Measurements from ENCODE around the gene ACD. TPM values are rescaled to one million over a fixed set of nuclear protein-coding genes. Genes with fewer than 3 reads are reported as not detected.

The ACD gene
- total RNA-seq, 2 donors from 2014 or later: 29.5 to 38.7 TPM

DNA sequence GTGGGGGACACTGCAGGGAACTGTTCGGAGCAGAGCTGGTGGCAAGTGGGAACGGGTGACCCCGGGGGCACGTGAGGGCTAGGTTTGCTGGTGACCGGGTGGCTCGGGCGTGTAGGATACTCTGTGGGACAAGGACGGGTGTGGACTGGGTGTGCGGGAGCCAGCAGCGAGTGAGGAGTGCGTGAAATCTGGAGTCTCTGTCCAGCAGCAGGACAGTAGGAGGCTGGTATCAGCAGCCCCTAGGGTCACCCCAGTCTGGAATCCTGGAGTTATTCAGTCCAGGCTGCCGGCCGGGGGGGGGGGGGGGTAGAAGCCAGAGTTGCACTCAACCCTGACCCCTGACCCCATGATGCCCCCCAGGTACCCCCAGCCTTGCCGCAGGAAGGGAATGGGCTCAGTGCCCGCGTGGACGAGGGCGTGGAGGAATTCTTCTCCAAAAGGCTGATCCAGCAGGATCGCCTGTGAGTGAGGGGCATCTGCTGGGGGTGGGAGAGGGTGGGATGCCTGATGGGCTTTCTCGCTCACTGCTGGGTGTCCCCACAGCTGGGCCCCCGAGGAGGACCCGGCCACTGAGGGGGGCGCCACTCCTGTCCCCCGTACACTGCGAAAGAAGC is 6.2 kb downstream of the ACD start:
- Mint-ChIP-seq H3K27ac (no peak overlapping the region), H3K4me1 (peaks cover 16% of the 10 kb centered on the region), H3K27me3 (no peaks in the 10 kb centered on the region), H3K36me3 (ENCODE audit: low read depth) (peaks cover 13% of the 10 kb centered on the region), H3K4me3 (no peak overlapping the region)
- ATAC-seq (no peak), DNase-seq (no peak)
- no peaks in the 10 kb centered on the region for H3K9me3 ChIP-seq (ENCODE audit: control insufficient read depth, low read length, poor library complexity, severe bottlenecking)

DNA sequence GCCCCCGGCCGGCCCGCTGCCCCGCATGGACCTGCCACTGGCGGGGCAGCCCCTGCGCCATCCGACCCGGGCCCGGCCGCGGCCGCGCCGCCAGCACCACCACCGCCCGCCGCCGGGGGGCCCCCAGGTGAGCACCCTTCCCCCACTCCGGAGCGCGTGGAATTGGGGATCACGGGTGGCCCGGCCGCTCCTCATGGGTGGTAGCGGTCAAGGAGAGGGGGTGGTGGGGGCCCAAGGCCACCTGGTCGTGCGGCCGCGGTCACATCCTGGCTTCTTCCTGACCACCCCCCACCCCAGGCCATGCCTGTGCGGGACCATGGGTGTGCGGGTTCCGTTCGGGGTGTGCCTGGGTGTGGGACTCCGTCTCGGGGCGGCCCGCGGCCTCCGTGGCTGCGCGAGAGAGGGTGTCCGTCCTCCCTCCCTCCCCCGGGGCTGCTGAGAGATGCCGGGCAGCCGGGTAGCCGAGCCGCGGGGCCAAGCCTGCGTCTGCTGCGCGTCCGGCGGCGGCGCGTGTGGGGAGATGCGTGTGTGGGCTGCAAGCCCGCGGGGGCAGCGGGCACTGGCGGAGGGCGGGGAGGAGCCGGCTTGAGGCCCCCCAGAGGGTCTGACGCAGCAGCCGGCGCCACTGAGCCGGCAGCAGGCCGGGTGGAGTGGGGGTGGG is 6.8 kb downstream of the ACD start:
- H3K27ac Mint-ChIP-seq: no peak overlapping the region
- H3K9me3 ChIP-seq (ENCODE audit: control insufficient read depth, low read length, poor library complexity, severe bottlenecking): no peaks in the 10 kb centered on the region
- H3K36me3 Mint-ChIP-seq (ENCODE audit: low read depth): peaks cover 13% of the 10 kb centered on the region
- no peak for ATAC-seq
- H3K4me3 Mint-ChIP-seq: no peak overlapping the region
- peaks cover 16% of the 10 kb centered on the region for H3K4me1 Mint-ChIP-seq
- no peaks in the 10 kb centered on the region for H3K27me3 Mint-ChIP-seq
- DNase-seq: no peak

DNA sequence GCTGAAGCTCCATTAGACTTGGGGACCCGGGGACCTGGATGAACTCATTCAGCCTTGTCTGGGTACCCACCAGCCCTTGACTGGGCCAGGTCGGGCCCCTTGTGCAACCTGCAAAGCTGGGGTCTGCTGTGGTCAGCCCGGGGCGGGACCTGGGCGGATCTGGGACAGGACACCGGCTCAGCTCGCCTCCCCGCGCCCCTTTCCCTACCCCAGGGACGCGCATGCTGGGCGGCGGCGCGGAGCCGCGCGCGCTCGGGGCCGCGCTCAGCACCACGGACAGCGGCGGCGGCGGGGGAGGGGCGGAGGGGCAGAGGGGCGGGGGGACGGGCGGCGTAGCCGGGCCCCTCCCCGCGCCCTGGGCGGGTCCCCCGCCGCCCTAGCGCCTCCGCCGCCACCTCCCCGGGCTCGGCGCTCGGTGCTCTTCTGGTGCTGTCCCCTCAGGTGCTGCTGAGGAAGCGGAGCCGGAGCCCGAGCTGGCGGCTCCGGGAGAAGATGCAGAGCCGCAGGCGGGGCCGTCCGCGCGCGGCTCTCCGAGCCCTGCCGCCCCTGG is 7.4 kb downstream of the ACD start:
- Mint-ChIP-seq H3K4me3 (no peak overlapping the region), H3K27ac (no peak overlapping the region), H3K36me3 (ENCODE audit: low read depth) (peaks cover 13% of the 10 kb centered on the region), H3K4me1 (peaks cover 16% of the 10 kb centered on the region), H3K27me3 (no peaks in the 10 kb centered on the region)
- DNase-seq: no peak
- H3K9me3 ChIP-seq (ENCODE audit: control insufficient read depth, low read length, poor library complexity, severe bottlenecking): no peaks in the 10 kb centered on the region
- no peak for ATAC-seq

DNA sequence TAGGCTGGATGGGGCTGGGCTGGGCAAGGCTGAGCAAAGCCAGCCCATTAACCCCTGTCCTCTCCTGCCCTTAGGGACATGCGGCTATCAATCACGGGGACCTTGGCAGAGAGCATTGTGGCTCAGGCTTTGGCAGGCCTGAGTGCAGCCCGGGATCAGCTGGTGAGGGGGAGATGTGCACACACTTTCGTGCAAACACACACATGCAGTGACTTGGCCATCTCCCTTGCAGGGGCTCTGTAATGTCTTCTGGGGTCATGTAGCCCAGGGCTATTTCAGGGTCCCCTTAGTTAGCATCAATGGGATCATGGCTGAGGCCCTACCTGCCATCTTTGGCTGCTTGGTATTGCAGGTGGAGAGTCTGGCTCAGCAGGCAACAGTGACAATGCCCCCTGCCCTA is 8.2 kb downstream of the ACD start:
- Mint-ChIP-seq H3K27me3 (no peaks in the 10 kb centered on the region), H3K4me1 (peaks cover 16% of the 10 kb centered on the region), H3K27ac (peak overlapping the region; percentile 91), H3K4me3 (no peak overlapping the region), H3K36me3 (ENCODE audit: low read depth) (peaks cover 13% of the 10 kb centered on the region)
- no peak for DNase-seq
- no peak for ATAC-seq
- H3K9me3 ChIP-seq (ENCODE audit: control insufficient read depth, low read length, poor library complexity, severe bottlenecking): no peaks in the 10 kb centered on the region

DNA sequence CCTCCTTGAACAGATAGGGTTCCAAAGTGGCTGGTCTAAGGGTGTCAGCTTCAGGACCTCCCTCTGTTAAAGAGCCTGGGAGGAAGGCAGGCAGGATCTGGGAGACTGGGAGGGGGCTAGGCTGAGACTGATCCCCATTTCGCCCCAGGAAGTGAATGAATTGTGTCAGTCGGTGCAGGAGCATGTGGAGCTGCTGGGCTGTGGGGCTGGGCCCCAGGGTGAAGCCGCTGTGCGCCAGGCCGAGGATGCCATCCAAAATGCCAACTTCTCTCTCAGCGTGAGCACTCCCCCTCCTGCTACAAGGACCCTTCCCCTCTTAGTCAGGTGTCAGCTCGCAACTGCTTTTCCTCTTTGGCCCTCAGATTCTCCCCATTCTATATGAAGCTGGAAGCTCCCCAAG is 9.0 kb downstream of the ACD start:
- ATAC-seq (no peak), DNase-seq (no peak)
- H3K27me3 Mint-ChIP-seq: no peaks in the 10 kb centered on the region
- peaks cover 13% of the 10 kb centered on the region for H3K36me3 Mint-ChIP-seq (ENCODE audit: low read depth)
- H3K27ac Mint-ChIP-seq: peak overlapping the region; percentile 91
- no peak overlapping the region for H3K4me3 Mint-ChIP-seq
- H3K9me3 ChIP-seq (ENCODE audit: control insufficient read depth, low read length, poor library complexity, severe bottlenecking): no peaks in the 10 kb centered on the region
- peaks cover 18% of the 10 kb centered on the region for H3K4me1 Mint-ChIP-seq

DNA sequence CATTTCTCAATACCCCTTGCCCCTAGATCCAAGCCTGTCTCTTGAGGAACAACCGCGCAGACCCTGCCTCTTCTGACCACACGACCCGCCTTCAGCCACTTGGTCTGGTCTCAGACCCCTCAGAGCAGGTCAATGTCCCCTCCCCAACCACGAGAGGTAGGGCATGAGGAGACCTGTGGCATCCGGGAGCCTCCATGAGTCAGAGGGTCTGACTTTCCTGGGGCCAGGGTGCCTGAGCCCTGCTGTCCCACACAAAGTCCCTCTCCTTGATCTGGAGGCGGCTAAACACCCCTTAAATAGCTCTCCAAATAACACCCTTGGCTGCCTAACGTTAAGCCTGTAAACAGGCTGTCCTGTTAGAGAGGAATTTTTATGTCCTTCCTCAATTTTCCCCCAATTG is 10.0 kb downstream of the ACD start:
- Mint-ChIP-seq H3K4me1 (peaks cover 16% of the 10 kb centered on the region), H3K27ac (peak overlapping the region; percentile 91), H3K36me3 (ENCODE audit: low read depth) (peaks cover 8% of the 10 kb centered on the region), H3K27me3 (no peaks in the 10 kb centered on the region), H3K4me3 (no peak overlapping the region)
- DNase-seq (no peak), ATAC-seq (no peak)
- H3K9me3 ChIP-seq (ENCODE audit: control insufficient read depth, low read length, poor library complexity, severe bottlenecking): no peaks in the 10 kb centered on the region

DNA sequence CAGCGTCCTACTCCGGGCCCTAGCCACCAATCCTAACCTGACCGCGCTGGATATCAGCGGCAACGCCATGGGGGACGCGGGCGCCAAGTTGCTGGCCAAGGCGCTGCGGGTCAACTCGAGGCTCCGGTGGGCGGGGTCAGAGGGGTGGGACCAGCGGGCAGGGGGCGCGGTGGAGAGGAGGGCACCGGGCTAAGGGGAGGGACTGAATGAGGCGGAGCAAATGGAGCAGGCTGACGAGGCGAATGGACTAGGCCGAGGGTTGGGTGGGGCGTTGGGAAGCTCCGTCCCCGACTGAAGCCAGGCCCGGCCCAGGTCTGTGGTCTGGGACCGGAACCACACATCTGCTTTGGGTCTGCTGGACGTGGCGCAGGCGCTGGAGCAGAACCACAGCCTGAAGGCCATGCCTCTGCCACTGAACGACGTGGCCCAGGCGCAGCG is 10.5 kb downstream of the ACD start:
- DNase-seq (no peak), ATAC-seq (no peak)
- no peaks in the 10 kb centered on the region for H3K27me3 Mint-ChIP-seq
- no peak overlapping the region for H3K27ac Mint-ChIP-seq
- no peak overlapping the region for H3K4me3 Mint-ChIP-seq
- H3K9me3 ChIP-seq (ENCODE audit: control insufficient read depth, low read length, poor library complexity, severe bottlenecking): no peaks in the 10 kb centered on the region
- peaks cover 18% of the 10 kb centered on the region for H3K4me1 Mint-ChIP-seq
- peaks cover 8% of the 10 kb centered on the region for H3K36me3 Mint-ChIP-seq (ENCODE audit: low read depth)

DNA sequence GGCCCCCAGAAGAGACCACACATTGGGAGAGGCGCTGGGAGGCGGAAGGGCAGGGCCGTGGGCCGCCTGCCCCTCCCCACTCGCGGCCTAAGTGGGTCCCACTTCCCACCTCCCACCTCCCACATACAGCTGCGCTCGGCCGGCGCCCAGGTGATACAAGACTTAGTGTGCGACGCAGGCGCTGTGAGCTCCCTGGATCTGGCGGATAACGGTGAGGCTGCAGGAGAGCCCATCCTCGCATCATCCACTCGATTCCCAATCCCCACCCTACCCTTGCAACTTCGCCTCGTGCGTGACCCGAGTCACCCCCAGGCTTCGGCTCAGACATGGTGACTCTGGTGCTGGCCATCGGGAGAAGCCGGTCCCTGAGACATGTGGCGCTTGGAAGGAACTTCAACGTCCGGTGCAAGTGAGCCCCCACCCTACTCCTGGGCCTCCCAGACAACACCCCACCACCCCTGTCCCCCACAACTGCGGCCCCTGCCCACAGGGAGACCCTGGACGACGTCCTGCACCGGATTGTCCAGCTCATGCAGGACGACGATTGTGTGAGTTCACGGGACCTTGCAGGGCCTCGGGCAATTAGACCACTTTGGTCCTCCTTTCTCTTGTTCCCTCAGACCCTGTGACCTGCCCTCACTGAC is 11.2 kb downstream of the ACD start:
- Mint-ChIP-seq H3K4me1 (peaks cover 20% of the 10 kb centered on the region), H3K4me3 (no peak overlapping the region), H3K27me3 (no peaks in the 10 kb centered on the region), H3K36me3 (ENCODE audit: low read depth) (peaks cover 8% of the 10 kb centered on the region), H3K27ac (no peak overlapping the region)
- H3K9me3 ChIP-seq (ENCODE audit: control insufficient read depth, low read length, poor library complexity, severe bottlenecking): no peaks in the 10 kb centered on the region
- no peak for DNase-seq
- ATAC-seq: no peak

DNA sequence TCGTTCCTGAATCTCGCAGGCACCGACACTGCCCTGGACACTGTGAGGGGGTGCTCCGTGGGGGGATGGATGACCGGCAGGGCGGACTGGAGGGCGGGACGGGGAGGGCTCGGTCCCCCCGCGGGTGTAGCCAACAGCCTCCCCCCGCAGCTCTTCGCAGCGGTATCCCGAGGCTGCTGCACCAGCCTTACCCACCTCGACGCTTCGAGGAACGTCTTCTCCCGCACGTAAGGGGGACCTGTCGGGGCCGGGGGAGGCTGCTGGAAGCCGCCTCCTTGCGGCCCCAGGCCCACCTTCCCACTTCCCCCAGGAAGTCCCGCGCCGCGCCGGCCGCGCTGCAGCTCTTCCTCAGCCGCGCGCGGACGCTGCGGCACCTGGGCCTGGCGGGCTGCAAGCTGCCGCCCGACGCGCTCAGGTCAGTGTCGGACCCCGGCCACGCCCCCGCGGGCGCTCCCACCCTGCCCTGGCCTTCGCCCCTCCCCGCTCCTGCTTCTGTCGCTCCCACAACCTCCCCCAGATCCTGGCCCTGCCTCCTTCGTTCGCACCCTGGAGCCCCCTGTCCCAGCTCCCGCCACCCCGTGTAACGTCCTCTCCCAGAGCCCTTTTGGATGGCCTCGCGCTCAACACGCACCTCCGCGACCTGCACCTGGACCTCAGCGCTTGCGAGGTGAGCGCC is 11.8 kb downstream of the ACD start:
- Mint-ChIP-seq H3K27ac (no peak overlapping the region), H3K4me1 (peaks cover 20% of the 10 kb centered on the region), H3K4me3 (no peak overlapping the region), H3K27me3 (no peaks in the 10 kb centered on the region), H3K36me3 (ENCODE audit: low read depth) (peaks cover 8% of the 10 kb centered on the region)
- DNase-seq (no peak), ATAC-seq (no peak)
- H3K9me3 ChIP-seq (ENCODE audit: control insufficient read depth, low read length, poor library complexity, severe bottlenecking): no peaks in the 10 kb centered on the region

DNA sequence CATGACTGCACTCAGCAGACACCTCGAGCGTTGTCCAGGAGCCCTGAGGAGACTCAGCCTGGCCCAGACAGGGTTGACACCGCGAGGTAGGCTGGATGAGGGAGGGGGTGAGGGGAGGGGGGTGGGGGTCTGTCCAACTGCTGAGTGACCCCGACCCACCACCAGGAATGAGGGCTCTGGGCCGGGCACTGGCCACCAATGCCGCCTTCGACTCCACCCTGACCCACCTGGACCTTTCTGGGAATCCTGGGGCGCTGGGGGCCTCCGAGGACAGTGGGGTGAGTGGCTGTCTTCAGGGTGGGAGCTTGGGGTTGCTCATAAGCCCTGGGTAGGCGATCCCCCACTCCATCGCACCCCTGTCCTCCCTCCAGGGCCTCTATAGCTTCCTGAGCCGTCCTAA is 12.4 kb downstream of the ACD start:
- ATAC-seq (no peak), DNase-seq (no peak)
- H3K9me3 ChIP-seq (ENCODE audit: control insufficient read depth, low read length, poor library complexity, severe bottlenecking): no peaks in the 10 kb centered on the region
- Mint-ChIP-seq H3K27ac (no peak overlapping the region), H3K27me3 (no peaks in the 10 kb centered on the region), H3K4me1 (peaks cover 20% of the 10 kb centered on the region), H3K4me3 (no peak overlapping the region), H3K36me3 (ENCODE audit: low read depth) (peaks cover 8% of the 10 kb centered on the region)

DNA sequence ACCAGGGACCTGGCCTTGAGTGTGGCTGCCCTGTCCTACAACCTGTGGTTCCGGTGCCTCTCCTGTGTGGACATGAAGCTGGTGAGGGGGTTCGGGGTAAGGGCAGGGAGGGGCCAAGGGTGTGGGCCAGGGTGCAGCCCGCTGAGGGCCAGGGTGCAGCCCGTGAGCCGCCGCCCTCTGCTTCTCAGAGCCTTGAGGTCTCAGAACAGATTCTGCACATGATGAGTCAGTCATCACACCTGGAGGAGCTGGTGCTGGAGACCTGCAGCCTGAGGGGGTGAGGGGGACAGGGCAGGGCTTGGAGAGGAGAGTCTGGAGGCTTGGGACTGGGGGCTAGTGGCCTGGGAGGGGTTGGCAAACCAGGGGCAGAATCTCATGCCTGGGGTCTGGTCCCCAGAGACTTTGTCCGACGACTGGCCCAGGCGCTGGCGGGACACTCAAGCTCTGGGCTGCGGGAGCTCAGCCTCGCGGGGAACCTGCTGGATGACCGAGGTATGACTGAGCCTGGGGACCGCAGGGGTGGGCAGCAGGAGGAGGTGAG is 12.9 kb downstream of the ACD start:
- Mint-ChIP-seq H3K4me1 (peaks cover 19% of the 10 kb centered on the region), H3K27me3 (no peaks in the 10 kb centered on the region), H3K27ac (no peak overlapping the region), H3K36me3 (ENCODE audit: low read depth) (peaks cover 8% of the 10 kb centered on the region), H3K4me3 (no peak overlapping the region)
- no peaks in the 10 kb centered on the region for H3K9me3 ChIP-seq (ENCODE audit: control insufficient read depth, low read length, poor library complexity, severe bottlenecking)
- no peak for DNase-seq
- no peak for ATAC-seq

DNA sequence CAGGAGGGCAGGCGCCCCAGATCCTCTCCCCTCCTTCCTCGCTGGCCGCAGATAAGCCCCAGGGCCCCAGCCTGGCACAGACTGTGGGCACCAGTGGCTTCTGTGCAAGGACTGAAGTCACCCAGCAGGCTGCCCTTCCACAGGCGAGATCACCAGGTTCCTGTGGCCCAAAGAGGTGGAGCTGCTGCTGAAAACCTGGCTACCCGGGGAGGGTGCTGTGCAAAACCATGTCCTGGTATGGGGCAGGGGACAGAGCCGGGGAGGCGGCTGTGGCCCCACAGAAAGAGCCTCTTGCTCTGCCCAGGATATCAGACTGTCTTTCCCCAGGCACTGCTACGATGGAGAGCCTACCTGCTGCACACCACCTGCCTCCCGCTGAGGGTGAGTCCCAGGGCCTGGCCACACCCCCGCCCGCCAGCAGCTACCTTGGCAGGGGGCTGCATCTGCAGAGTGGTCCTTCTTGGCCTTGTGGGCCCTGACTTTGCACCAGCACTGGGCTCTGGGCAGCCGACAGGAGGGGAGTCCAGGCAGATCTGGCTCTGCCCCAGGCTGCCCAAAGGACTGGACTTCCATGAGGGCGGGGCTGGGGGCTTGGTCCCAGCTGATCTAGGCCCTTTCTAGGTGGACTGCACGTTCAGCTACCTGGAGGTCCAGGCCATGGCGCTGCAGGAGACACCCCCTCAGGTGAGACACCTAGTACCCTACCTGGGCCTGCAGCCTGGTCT is 14.5 kb downstream of the ACD start:
- Mint-ChIP-seq H3K27me3 (no peaks in the 10 kb centered on the region), H3K27ac (peak overlapping the region; percentile 83), H3K36me3 (ENCODE audit: low read depth) (peaks cover 4% of the 10 kb centered on the region), H3K4me1 (peaks cover 13% of the 10 kb centered on the region), H3K4me3 (peak overlapping the region; percentile 88)
- DNase-seq (no peak), ATAC-seq (peak; percentile 38)
- H3K9me3 ChIP-seq (ENCODE audit: control insufficient read depth, low read length, poor library complexity, severe bottlenecking): no peaks in the 10 kb centered on the region

Measured in T-helper 17 cell (primary cell).